ENCODE results near the gene IL17F. TPM values are rescaled to one million over a fixed set of nuclear protein-coding genes. Genes with fewer than 3 reads are reported as not detected.

Gene IL17F
- total and polyA plus RNA-seq, 7 experiments from 2014 or later, result 0.48 TPM; not detected in 6

- Mint-ChIP-seq H3K4me3 (no peak overlapping the region), H3K27me3 (no peaks in the 10 kb centered on the region), H3K36me3 (peaks cover 5 to 24% (median 19%) of the 10 kb centered on the region in 5 donors), H3K27ac (peak overlapping the region in 1 of 9 donors; percentile 36), H3K9me3 (no peaks in the 10 kb centered on the region), H3K4me1 (peaks cover 23 to 57% (median 46%) of the 10 kb centered on the region in 7 donors)
- H3K36me3 ChIP-seq (ENCODE audit: control insufficient read depth in 2 of 3, insufficient read depth in 3 of 3, low read length in 3 of 3), result peaks cover 0 to 21% (median 0%) of the 10 kb centered on the region in 3 experiments
- POLR2A ChIA-PET, result interaction anchor here (0.6 to 6.3 kb wide), 32 partner anchors 11 to 780 kb away, joined by 3 to 92 read pairs (median 6); partner anchors contain the start of genes EFHC1, FBXO9, GSTA4 and PAQR8
- H3K4me3 ChIP-seq (ENCODE audit: low read length), result peak overlapping the region; percentile 77
- DNase-seq, result peak in 1 of 9 donors; percentile 40
- intact Hi-C loops (cut with micrococcal nuclease), result loop anchor here (1.0 to 5.0 kb wide), 7 partner anchors 23 to 712 kb away; partner anchors contain the start of gene GSTA4 (in 1 of the 2)
- peaks cover 32 to 33% of the 10 kb centered on the region in 2 donors for H3K4me1 ChIP-seq (ENCODE audit: control insufficient read depth in 2 of 2, insufficient read depth in 2 of 2, low read length in 2 of 2)
- peak; percentile 41 for ATAC-seq
- H3K27me3 ChIP-seq (ENCODE audit: control insufficient read depth in 2 of 2, insufficient read depth in 2 of 2, low read length in 2 of 2), result no peaks in the 10 kb centered on the region
- peak overlapping the region; percentile 74 for H3K27ac ChIP-seq (ENCODE audit: low read depth, low read length)
- CTCF ChIA-PET, result interaction anchor here (0.6 to 5.1 kb wide), 21 partner anchors 8 to 1076 kb away, joined by 3 to 88 read pairs (median 5); partner anchors contain the start of genes EFHC1, PAQR8 and TRAM2
- H3K9me3 ChIP-seq (ENCODE audit: control insufficient read depth in 2 of 3, low read length in 3 of 3), result no peaks in the 10 kb centered on the region
These were observed 41.1 kb upstream of the IL17F start for GRCh38 chr6:52285177-52286068.

- peaks cover 2 to 29% (median 6%) of the 10 kb centered on the region in 3 experiments for H3K36me3 ChIP-seq (ENCODE audit: control insufficient read depth in 2 of 3, insufficient read depth in 3 of 3, low read length in 3 of 3)
- Mint-ChIP-seq H3K27me3 (no peaks in the 10 kb centered on the region), H3K4me1 (peaks cover 22 to 58% (median 48%) of the 10 kb centered on the region in 7 donors), H3K9me3 (no peaks in the 10 kb centered on the region), H3K27ac (peak within 1 kb of the TSS in 6 of 9 donors; percentile 28 to 77 (median 30)), H3K4me3 (peak within 1 kb of the TSS in 4 of 10 donors; percentile 42 to 89 (median 58)), H3K36me3 (peaks cover 5 to 27% (median 23%) of the 10 kb centered on the region in 5 donors)
- peaks cover 32 to 33% of the 10 kb centered on the region in 2 donors for H3K4me1 ChIP-seq (ENCODE audit: control insufficient read depth in 2 of 2, insufficient read depth in 2 of 2, low read length in 2 of 2)
- H3K27me3 ChIP-seq (ENCODE audit: control insufficient read depth in 2 of 2, insufficient read depth in 2 of 2, low read length in 2 of 2), result no peaks in the 10 kb centered on the region
- CTCF ChIA-PET, result interaction anchor here (0.6 to 5.1 kb wide), 18 partner anchors 9 to 1077 kb away, joined by 3 to 88 read pairs (median 6); partner anchors contain the start of genes EFHC1, PAQR8 and TRAM2
- DNase-seq (peak; percentile 76 to 98 (median 97)), ATAC-seq (peak; percentile 98)
- POLR2A ChIA-PET, result interaction anchor here (0.6 to 6.3 kb wide), 27 partner anchors 10 to 781 kb away, joined by 3 to 92 read pairs (median 7); partner anchors contain the start of genes EFHC1, FBXO9, GSTA4 and PAQR8
- H3K27ac ChIP-seq (ENCODE audit: low read depth, low read length), result peak within 1 kb of the TSS; percentile 74
- peak within 1 kb of the TSS; percentile 77 for H3K4me3 ChIP-seq (ENCODE audit: low read length)
- no peaks in the 10 kb centered on the region for H3K9me3 ChIP-seq (ENCODE audit: control insufficient read depth in 2 of 3, low read length in 3 of 3)
- intact Hi-C loops (cut with micrococcal nuclease), result loop anchor here (1.0 to 5.0 kb wide), 15 partner anchors 21 to 1263 kb away; partner anchors contain the start of genes EFHC1 (in 2 of the 2), GSTA4 (in 2 of the 2), TRAM2 (in 2 of the 2) and GCLC (in 1 of the 2)
These were observed 40.3 kb upstream of the IL17F start, which contains the start of gene MCM3 for GRCh38 chr6:52284460-52285176. MCM3 (minus strand) TSS chr6:52284742; CDS start chr6:52284674, 68 bp downstream.

- H3K36me3 Mint-ChIP-seq, result peaks cover 5 to 27% (median 26%) of the 10 kb centered on the region in 5 donors
- no peaks in the 10 kb centered on the region for H3K27me3 ChIP-seq (ENCODE audit: control insufficient read depth in 2 of 2, insufficient read depth in 2 of 2, low read length in 2 of 2)
- no peak for ATAC-seq
- H3K27ac Mint-ChIP-seq, result peak overlapping the region in 4 of 9 donors; percentile 28 to 53 (median 30)
- H3K9me3 Mint-ChIP-seq, result no peaks in the 10 kb centered on the region
- H3K27me3 Mint-ChIP-seq, result no peaks in the 10 kb centered on the region
- peaks cover 6 to 34% (median 7%) of the 10 kb centered on the region in 3 experiments for H3K36me3 ChIP-seq (ENCODE audit: control insufficient read depth in 2 of 3, insufficient read depth in 3 of 3, low read length in 3 of 3)
- peak overlapping the region; percentile 74 for H3K27ac ChIP-seq (ENCODE audit: low read depth, low read length)
- no peak overlapping the region for H3K4me3 Mint-ChIP-seq
- no peaks in the 10 kb centered on the region for H3K9me3 ChIP-seq (ENCODE audit: control insufficient read depth in 2 of 3, low read length in 3 of 3)
- peaks cover 32 to 33% of the 10 kb centered on the region in 2 donors for H3K4me1 ChIP-seq (ENCODE audit: control insufficient read depth in 2 of 2, insufficient read depth in 2 of 2, low read length in 2 of 2)
- DNase-seq, result peak in 2 of 9 donors; percentile 27 to 49
- H3K4me1 Mint-ChIP-seq, result peaks cover 22 to 56% (median 46%) of the 10 kb centered on the region in 7 donors
- peak overlapping the region; percentile 77 for H3K4me3 ChIP-seq (ENCODE audit: low read length)
- ChIA-PET POLR2A (interaction anchor here (0.6 to 6.3 kb wide), 11 partner anchors 9 to 136 kb away, joined by 3 to 92 read pairs (median 14); partner anchors contain the start of genes EFHC1 and PAQR8), CTCF (interaction anchor here (1.6 to 5.1 kb wide), 6 partner anchors 78 to 378 kb away, joined by 5 to 88 read pairs (median 22); partner anchors contain the start of gene PAQR8)
- intact Hi-C loops (cut with micrococcal nuclease), result loop anchor here (1.0 to 5.0 kb wide), 12 partner anchors 21 to 1263 kb away; partner anchors contain the start of genes EFHC1 (in 2 of the 2), TRAM2 (in 2 of the 2), GCLC (in 1 of the 2) and GSTA4 (in 1 of the 2)
These were observed 39.8 kb upstream of the IL17F start for GRCh38 chr6:52284131-52284459.

- no peak for ATAC-seq
- Histone ChIP-seq H3K9me3 (ENCODE audit: control insufficient read depth in 2 of 3, low read length in 3 of 3) (no peaks in the 10 kb centered on the region), H3K4me1 (ENCODE audit: control insufficient read depth in 2 of 2, insufficient read depth in 2 of 2, low read length in 2 of 2) (peaks cover 32 to 33% of the 10 kb centered on the region in 2 donors), H3K4me3 (ENCODE audit: low read length) (no peak overlapping the region), H3K27ac (ENCODE audit: low read depth, low read length) (no peak overlapping the region), H3K27me3 (ENCODE audit: control insufficient read depth in 2 of 2, insufficient read depth in 2 of 2, low read length in 2 of 2) (no peaks in the 10 kb centered on the region), H3K36me3 (ENCODE audit: control insufficient read depth in 2 of 3, insufficient read depth in 3 of 3, low read length in 3 of 3) (peaks cover 6 to 42% (median 14%) of the 10 kb centered on the region in 3 experiments)
- peaks cover 18 to 59% (median 46%) of the 10 kb centered on the region in 7 donors for H3K4me1 Mint-ChIP-seq
- no peaks in the 10 kb centered on the region for H3K27me3 Mint-ChIP-seq
- intact Hi-C loops (cut with micrococcal nuclease), result loop anchor here (5.0 kb wide), 2 partner anchors 1199 to 1264 kb away; partner anchors contain the start of gene GCLC (in 1 of the 2)
- ChIA-PET CTCF (interaction anchor here (0.7 to 5.0 kb wide), 7 partner anchors 12 to 379 kb away, joined by 3 to 23 read pairs (median 5); no protein-coding TSS in a partner anchor), POLR2A (interaction anchor here (2.9 to 6.3 kb wide), 4 partner anchors 8 to 116 kb away, joined by 14 to 92 read pairs (median 76); partner anchors contain the start of gene PAQR8)
- H3K27ac Mint-ChIP-seq, result peak overlapping the region in 4 of 9 donors; percentile 6 to 77 (median 36)
- peak overlapping the region in 5 of 10 donors; percentile 42 to 89 (median 56) for H3K4me3 Mint-ChIP-seq
- DNase-seq, result no peak
- peaks cover 5 to 34% (median 32%) of the 10 kb centered on the region in 5 donors for H3K36me3 Mint-ChIP-seq
- H3K9me3 Mint-ChIP-seq, result no peaks in the 10 kb centered on the region
These were observed 38.8 kb upstream of the IL17F start for GRCh38 chr6:52283111-52283510.

GRCh38 chr6:52276130-52276529, 31.8 kb upstream of the IL17F start:
- Mint-ChIP-seq H3K36me3 (peaks cover 11 to 56% (median 46%) of the 10 kb centered on the region in 5 donors), H3K4me3 (no peak overlapping the region), H3K4me1 (peaks cover 0 to 42% (median 8%) of the 10 kb centered on the region in 7 donors), H3K9me3 (no peaks in the 10 kb centered on the region), H3K27me3 (no peaks in the 10 kb centered on the region), H3K27ac (peak overlapping the region in 2 of 9 donors; percentile 21 to 74)
- CTCF ChIA-PET, result interaction anchor here (0.7 to 1.3 kb wide), 3 partner anchors 12 to 124 kb away, joined by 3 to 7 read pairs (median 4); no protein-coding TSS in a partner anchor
- Histone ChIP-seq H3K36me3 (ENCODE audit: control insufficient read depth in 2 of 3, insufficient read depth in 3 of 3, low read length in 3 of 3) (peaks cover 12 to 78% (median 20%) of the 10 kb centered on the region in 3 experiments), H3K4me3 (ENCODE audit: low read length) (no peak overlapping the region), H3K27me3 (ENCODE audit: control insufficient read depth in 2 of 2, insufficient read depth in 2 of 2, low read length in 2 of 2) (no peaks in the 10 kb centered on the region), H3K27ac (ENCODE audit: low read depth, low read length) (no peak overlapping the region), H3K4me1 (ENCODE audit: control insufficient read depth in 2 of 2, insufficient read depth in 2 of 2, low read length in 2 of 2) (no peaks in the 10 kb centered on the region), H3K9me3 (ENCODE audit: control insufficient read depth in 2 of 3, low read length in 3 of 3) (no peaks in the 10 kb centered on the region)
- DNase-seq (no peak), ATAC-seq (no peak)
- POLR2A ChIA-PET, result interaction anchor here (0.6 to 3.1 kb wide), 2 partner anchors 9 to 15 kb away, joined by 3 to 14 read pairs; partner anchors contain the start of gene MCM3
- intact Hi-C loops (cut with micrococcal nuclease), result no loop called here
